HG03280 (cell line): ENCODE results near the gene RASEF.
"Not testable (repeated sequence)": the region's sequence is repeated elsewhere in the genome, so short reads cannot be mapped to it uniquely, and the experiment has no call there.

Experiments used
- ATAC-seq: cut with Tn5 transposase; IDR thresholded peaks from one replicate; pipeline ENCODE4 v1.9.1; 2021; ENCODE audit warnings: mild to moderate bottlenecking, moderate library complexity; ENCODE audit not compliant: unreplicated experiment

The RASEF gene

DNA sequence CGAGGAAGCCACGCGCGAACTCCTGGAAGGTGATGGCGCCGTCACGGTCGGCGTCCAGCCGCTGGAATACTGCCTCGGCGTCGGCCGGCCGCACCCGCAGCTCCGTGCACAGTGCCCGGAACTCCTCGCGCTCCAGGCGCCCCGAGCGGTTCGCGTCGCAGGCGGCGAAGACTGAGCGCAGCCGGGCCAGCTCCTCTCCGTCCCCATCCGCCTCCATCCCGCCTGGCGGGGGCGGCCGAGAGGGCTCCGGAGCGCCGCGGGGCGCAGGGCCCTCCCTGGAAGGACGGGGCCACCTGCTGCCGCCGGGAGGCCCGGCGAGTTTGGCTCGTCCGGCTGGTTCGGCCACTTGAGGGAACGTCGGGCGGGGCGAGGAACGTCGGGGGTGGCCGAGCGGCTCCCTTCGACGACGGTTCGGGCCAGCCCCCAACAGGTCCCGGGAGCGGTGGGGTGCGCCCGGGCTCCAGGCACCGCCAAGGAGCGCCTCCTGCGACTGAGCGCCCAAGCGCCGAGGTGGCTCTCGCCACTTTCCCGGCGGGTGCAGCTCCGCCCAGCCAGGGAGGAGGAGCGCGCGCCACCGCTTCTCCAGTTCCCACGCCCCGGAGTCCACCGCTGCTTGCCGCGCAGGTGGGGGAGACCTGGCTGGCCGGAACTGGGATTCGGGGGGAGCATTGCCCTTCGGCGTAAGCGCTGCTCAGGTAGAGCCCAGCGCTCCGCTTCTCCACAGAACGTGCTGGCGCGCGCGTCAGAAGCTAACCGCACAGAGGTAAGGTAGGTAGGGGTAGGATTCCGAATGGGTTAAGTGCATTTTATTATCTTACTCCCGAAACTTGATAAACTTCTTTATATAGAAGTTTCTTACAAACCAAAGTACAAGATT lies at the start of gene RASEF:
Gene RASEF (minus strand): TSS at position 492 of the 877 bp plus-strand sequence. CDS start 275 bp downstream, at position 217.
- ATAC-seq = no peak

DNA sequence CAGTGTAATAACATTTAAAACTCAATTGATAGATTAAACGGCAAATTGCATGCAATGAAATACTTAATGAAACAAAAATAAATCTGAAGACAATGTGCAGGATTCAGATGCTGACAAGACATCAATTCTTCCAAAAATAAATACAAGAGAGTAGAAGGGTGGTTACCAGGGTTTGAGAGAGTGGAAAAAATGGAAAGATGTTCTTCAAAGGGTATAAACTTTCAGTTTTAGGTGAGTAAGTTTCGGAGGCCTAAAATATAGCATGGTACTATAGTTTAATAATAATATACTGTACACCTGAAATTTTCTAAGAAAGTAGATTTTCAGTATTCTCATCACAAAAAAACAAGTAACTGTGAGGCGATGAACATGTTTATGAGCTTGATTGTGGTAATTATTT lies 48.2 kb upstream of the RASEF start:
- no peak for ATAC-seq

DNA sequence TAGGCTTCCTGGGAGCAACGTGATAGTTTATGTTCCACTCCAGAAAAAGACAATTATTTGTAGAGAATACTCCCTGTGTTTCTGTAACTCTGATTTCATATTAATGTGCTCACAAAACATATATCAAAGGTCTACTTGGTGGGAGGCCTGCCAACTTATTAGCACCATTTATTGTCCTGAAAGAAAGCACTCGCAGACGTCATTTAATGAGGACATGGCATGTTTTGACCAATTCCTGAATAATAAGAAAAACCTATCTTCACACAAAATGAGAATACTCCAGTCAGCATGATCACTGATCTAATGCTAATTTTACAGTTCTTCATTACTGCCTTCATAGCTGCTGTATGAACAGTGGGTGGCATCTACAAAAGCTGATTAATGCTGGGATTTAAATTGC lies 46.4 kb upstream of the RASEF start:
- ATAC-seq = no peak

DNA sequence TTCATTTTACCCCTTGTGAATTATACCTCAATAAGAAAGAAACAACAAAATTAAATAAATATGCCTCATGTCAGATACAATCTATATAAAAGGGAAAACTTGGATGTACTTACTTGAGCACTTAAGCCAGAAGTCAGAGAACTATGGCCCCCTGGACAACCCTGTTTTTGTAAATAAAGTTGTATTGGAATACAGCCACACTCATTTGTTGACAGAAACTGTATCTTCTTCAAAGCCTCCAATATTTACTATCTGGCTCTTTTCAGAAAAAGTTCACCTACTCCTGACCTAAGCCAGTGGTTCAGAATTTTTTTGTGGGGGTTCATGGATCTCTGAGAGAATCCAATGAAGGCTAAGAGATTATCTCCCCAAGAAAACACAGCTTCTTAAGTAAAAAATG lies 45.3 kb upstream of the RASEF start:
- no peak for ATAC-seq

DNA sequence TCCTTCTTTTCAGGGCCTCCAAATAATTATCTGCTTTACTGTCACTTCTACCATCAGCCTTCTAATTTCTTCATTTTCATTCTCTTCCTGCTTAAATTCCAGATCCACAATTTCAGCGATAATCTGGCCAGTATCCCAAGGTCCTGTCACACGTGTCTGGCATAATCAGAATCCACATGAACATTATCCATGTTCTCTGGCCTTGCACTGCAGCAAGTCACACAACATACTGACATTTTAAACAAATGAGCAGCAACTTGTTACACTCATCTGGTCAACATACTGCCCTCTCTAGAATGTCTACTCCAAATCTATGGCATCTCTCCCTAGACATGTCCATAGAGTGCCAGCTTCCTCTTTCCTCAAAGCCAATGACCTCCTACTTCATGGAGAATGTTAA lies 43.8 kb upstream of the RASEF start:
- ATAC-seq = no peak

DNA sequence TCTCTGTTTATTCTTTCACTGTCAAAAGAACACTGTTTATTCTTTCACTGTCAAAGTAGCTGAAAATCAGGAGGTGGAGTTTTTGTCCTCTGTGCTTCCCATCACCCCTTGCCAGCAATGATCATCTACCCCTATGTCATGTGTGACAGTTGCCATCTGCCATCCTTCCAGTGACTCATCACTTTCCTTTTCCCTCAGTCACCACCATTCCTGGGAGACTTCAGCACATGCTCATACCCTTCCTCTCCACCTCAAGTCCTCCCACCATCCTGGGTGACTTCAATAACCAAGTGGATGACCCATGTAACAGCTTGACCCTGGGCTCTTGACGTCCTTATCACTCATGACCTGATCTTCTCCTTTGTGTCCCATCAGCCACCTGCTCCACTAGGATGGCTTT lies 43.3 kb upstream of the RASEF start:
- ATAC-seq = no peak

DNA sequence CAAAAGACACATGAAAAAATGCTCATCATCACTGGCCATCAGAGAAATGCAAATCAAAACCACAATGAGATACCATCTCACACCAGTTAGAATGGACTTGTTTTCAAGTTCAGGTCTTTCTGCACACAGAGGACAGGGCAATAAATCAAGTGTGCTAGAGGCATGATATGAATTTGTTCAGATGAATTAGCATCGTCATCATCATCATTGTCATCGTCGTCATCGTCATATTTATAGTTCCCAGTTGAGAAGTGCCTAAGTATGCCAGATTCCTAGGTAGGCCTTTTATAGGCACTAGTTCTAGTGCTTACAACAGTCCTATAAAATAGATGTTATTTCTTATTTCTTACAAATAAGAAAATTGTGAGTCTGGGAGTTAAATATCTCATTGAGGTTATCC lies 34.7 kb upstream of the RASEF start:
- no peak for ATAC-seq

DNA sequence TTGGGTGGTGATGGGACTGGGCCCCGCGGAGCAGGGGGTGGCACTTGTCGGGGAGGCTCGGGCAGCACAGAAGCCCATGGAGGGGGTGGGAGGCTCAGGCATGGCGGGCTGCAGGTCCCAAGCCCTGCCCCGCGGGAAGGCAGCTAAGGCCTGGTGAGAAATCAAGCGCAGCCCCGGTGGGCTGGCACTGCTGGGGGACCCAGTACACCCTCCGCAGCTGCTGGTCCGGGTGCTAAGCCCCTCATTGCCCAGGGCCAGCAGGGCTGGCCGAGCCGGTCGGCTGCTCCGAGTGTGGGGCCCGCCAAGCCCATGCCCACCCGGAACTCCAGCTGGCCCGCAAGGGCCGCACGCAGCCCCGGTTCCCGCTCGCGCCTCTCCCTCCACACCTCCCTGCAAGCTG lies 30.4 kb upstream of the RASEF start:
- ATAC-seq = not testable (repeated sequence)

DNA sequence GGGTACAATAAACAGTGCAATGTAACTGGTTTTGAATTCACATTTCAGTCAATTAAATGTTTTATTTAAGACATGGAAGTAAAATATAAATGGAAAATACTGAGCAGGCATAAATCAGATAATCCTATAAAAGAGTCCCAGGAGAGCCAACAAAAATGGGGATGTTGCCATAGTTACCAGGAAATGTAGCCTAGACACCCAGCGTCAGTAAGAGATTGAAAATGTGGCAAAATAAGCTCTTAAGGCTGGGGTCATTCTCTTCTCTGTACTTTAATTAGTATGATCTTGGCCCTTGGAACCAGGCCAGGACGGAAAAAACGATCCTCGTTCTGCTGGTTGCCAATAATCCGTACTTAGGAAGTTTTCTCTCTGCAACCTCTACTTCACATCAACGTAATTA lies 18.9 kb upstream of the RASEF start:
- no peak for ATAC-seq

DNA sequence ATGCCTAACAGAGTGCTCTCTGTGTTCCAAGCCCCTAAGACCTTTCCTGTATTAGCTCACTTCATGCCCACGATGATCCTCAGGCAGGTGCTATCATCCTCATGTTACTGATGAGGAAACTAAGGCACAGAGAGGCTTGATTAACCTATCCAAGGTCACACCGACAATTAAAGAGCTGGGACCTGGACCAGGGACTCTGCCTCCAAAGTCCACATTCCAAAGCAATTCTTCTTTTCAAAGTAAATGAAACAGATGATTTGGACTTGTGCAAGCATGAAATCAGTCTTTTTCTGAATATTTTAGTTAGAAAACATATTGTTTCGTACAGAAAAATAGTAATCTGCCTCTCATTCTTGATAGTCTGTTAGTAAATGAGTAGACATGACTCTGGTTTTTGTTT lies 18.1 kb upstream of the RASEF start:
- no peak for ATAC-seq

DNA sequence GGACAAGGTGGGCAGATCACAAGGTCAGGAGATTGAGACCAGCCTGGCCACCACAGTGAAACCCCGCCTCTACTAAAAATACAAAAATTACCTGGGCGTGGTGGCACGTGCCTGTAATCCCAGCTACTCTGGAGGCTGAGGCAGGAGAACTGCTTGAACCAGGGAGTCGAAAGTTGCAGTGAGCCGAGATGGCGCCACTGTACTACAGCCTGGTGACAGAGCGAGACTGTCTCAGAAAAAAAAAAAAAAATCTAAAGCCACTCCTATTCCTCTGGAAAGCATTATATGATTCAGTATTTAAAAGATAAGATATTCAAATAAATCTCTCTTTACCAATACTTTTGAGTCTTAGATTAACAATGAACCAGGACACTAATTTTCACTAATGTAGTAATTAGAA lies 13.0 kb upstream of the RASEF start:
- ATAC-seq = not testable (repeated sequence)

DNA sequence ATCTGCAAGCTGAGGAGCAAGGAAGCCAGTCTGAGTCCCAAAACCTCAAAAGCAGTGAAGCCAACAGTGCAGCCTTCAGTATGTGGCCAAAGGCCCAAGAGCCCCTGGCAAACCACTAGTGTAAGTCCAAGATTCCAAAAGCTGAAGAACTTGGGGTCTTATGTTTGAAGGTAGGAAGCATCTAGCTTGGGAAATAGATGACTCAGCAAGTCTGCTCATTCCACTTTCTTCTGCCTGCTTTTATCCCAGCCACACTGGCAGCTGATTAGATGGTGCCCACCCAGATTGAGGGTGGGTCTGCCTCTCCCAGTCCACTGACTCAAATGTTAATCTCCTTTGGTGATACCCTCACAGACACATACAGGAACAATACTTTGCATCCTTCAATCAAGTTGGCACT lies 9.6 kb upstream of the RASEF start:
- ATAC-seq = not testable (repeated sequence)

DNA sequence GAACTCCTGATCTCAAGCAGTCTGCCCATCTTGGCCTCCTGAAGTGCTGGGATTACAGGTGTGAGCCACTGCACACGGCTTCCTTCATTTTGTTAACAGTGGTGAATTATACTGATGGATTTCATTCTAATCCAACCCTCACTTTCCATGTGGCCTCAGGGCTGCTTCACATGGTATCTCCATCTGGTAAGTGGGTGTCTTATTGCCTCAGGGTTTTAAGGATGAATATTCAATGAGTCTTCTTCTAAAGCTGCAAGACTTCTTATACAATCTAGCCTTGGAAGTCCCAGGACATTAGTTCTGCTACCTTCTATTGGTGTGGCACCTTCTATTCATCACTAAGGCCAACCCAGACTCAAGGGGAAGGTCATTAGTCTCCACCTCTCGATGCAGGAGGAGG lies 8.7 kb upstream of the RASEF start:
- no peak for ATAC-seq

DNA sequence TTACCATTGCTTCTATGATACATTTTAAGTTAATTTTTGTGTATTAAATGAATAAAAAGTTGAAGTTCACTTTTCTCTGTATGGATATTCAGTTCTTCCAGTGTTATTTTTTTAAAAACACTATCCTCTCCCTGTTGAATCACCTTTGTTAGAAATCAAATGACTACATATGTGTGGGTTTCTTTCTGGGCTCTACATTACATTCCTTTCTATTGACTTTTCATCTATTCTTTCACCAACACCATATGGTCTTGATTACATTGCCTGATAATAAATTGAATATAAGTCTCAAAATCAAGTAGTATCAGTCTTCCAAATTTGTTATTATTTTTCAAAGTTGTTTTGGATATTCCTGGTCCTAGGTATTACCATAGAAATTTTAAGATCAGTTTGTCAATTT lies 7.3 kb upstream of the RASEF start:
- ATAC-seq = no peak

DNA sequence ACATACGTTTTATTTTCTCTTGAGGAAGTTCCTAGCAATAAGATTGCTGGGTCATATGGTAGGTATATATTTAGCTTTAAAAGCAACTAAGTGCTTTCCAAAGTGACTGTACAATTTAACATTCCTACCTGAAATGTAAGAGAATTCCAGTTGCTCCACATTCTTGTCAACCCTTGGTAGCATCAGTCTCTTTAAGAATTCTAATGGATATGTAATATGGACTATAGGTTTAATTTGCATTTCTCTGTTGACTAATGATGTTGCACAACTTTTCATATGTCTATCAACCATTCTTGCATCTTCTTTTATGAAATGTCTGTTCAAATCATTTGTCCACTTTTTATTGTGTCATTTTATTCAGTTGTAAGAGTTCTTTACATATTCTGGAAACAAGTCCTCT lies 6.7 kb upstream of the RASEF start:
- ATAC-seq = no peak

DNA sequence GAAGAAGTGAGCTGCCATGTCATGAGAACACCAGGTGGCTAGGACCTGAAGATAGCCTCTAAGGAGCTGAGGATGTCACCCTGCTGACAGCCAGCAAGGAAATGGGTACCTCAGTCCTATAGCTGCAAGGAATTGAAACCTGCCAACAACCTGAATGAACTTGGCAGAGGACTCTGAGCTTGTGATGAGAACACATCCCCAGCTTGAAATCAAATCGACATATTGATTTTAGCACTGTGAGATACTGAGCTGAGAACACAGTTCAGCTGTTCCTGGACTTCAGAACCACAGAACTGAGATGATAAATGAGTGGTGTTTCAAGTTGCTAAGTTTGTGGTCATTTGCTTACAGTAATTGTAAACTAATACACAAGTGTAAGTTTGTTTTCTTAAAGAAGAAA lies 5.5 kb upstream of the RASEF start:
- ATAC-seq = no peak

DNA sequence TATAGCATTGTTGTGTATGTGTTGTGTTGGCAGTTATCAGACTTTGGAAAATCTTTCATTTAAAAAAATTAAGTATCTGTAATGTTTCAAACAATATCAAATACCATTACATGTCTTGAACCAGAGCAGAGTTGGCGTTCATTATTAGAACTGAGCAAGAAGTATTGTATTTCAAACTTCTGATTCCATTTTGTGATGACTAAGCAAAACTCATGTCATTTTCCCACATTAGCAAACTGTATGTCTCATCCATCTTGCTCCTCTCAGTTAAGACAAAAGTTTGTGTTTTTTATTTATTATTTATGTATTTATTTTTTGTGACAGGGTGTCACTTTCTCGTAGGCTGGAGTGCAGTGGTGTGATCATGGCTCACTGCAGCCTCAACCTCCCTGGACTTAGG lies 4.6 kb upstream of the RASEF start:
- ATAC-seq = no peak

DNA sequence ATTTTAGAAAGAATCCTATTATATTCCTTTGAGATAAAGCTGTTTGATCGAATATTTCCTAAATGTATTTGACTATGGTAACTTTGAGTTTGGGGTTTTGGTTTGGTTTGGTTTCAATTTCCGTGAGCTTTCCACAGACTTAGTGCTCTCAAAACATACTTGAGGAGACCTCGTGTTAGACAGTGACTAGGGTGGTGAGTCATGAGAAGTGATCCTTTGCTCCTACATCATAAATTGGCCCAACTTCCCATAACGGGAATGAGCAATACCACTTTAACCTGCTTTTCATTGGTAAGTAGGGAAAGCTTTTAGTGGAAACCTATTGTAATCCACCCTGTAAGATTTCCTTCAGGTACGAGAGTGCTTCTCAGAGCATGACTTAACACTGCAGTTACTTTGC lies 3.8 kb upstream of the RASEF start:
- ATAC-seq = no peak

DNA sequence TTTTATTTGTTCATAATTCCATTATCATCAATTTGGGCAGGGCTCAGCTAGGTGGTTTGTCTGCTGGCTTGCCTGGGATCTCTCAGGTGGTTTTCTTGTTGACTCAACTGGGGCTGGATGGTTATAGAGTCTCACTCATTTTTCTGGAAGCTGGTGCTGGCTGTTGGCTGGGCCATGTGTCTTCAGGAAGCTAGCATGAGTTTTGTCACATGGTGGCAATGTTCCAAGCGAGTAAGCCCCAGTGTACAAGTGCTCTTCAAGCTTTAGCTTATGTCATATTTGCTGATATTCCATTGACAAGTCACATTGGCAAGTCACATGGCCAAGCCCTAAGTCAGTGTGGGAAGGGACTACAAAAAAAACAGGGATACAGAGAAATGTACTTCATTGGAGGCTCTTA lies 2.3 kb upstream of the RASEF start:
- no peak for ATAC-seq

DNA sequence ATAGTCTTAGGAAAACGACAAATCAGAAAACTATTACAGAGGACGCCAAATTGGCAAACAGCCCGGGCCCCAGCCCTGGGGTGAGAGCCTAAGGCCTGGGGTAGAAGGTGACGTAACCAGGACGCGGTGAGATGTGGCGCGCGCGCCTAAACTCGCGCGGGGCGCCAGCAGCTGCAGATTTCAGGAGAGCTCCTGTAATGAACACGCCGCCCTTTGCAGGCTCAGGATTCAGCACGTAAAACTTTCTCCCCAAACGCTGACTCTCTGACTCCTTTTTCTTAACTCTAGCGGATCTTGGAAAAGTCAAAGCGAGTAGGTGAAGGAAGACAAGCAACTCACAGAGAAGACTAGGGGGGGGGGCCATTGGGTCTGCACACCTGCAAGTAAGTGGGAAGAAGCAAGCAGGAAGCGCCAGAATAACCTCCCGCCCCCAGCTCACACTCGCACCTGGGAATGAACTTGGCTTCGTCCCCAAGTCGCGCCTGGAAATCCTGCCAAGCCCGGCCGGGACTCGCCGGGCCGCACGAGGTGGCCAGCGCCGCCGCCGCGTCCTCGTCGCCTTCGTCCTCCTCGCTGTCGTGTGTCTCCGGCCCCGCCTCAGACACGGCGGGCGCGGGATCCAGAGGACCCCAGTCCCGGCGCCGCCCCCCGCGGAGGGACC lies 822 bp downstream of the RASEF start:
- ATAC-seq = no peak

DNA sequence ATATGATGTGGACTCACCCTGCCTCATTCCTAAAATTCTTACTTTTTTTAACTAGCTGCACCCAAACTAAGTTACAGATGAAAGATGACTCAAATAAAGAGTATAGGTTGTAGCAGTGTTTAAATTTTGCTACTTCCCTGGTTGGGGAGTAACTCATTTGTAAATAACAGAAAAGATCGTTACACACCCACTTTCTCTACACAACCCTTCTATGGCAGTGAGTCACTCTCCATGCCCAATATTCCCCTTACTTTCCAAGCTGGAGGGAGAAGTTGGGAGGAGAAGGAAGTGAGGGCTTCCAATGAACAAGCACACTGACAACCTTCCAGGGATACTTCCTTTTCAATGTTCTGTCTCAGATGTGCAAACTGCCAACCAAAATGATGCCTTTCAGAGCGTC lies 1.9 kb downstream of the RASEF start:
- no peak for ATAC-seq

DNA sequence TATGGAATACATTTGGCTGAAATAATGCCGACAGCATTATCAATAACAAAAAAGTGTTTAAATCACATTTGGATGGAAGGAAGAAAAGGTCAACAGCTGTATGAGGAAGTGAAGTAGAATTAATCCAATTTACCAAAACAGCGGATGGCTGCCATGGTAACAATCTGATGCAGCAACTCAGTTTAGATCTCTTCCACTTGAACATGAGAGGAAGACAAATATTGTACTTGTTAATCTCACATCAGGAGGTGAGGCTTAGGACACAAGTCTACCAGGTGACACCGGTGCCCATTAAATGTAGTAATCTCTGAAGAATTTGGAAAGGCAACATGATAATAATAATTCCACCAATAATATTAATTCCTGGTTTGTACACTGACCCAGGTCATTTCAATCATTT lies 2.4 kb downstream of the RASEF start:
- no peak for ATAC-seq

DNA sequence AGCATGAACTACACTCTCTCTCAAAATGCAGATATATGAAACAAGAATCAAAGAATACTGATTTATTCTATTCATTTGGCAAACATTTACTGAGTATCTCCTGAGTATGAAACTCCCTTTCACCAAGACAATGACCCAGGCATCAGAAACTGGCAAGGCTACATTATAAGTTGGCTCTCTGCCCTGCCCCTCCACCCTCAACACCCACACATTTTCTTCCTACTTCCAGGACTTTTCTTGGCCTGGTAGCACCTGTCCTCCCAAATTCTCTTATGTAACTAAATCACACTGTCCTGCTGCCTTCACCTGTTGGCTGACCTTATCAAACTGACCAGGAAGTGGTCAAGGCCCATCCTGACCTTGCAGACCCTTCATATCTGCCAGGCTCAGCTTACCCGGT lies 3.5 kb downstream of the RASEF start:
- no peak for ATAC-seq
